ENCODE results near the gene PPP2R3B. TPM values are rescaled to one million over a fixed set of nuclear protein-coding genes. Genes with fewer than 3 reads are reported as not detected.
"Not testable (repeated sequence)": the region's sequence is repeated elsewhere in the genome, so short reads cannot be mapped to it uniquely, and the experiment has no call there.

Gene PPP2R3B
- total RNA-seq, 1 experiment from 2014 or later = 13.7 TPM

DNA sequence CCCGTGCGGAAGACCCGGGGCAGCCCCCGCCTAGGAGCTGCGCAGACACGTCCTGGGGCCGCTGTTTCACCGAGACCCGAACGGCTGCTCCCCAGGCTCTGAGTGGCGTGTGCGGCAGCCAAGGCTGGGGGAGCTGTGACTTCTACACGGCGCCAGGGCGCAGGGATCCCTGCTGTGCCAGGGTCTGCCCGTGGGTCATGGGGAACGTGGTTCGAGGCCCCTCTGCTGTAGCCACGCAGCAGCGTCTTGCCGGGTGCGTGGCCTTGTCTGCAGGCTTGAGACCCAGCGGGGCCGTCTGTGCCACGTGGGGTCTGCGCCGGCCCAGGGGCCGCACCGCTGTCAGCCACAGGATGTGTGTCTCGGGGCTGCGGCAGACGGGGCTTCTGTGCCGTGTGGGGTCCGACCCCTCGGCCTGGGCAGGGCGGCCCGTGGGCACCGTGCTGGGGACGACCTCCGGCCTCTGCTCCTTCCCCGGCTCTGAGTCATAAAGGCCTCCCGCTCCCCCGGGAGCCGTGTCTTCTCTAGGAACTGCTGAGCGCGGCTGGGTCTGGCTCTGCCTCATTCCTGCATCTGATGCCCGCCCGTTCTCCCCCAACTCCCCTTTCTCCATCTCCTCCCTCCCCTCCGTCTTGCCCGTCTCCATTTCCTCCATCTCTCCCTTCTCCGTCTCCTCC, 55.4 kb downstream of the PPP2R3B start:
- intact Hi-C loops (cut with micrococcal nuclease) = no loop called here
- peaks cover 2% of the 10 kb centered on the region for H3K9me3 Mint-ChIP-seq (ENCODE audit: unreplicated experiment)
- H3K27me3 Mint-ChIP-seq (ENCODE audit: insufficient read depth, unreplicated experiment) = no peaks in the 10 kb centered on the region
- ChIA-PET CTCF (no interaction called here), POLR2A (no interaction called here)
- H3K27ac Mint-ChIP-seq (ENCODE audit: low read depth, unreplicated experiment) = no peak overlapping the region
- H3K36me3 Mint-ChIP-seq (ENCODE audit: insufficient read depth, unreplicated experiment) = peaks cover under 1% of the 10 kb centered on the region
- no TSS peak for BruUV-seq (replicated peaks)
- no peak for DNase-seq (ENCODE audit: unreplicated experiment)
- H3K4me3 Mint-ChIP-seq (ENCODE audit: unreplicated experiment) = no peak overlapping the region
- no peaks in the 10 kb centered on the region for H3K4me1 Mint-ChIP-seq (ENCODE audit: insufficient read depth, unreplicated experiment)
- TF ChIP-seq, protein P1, sequence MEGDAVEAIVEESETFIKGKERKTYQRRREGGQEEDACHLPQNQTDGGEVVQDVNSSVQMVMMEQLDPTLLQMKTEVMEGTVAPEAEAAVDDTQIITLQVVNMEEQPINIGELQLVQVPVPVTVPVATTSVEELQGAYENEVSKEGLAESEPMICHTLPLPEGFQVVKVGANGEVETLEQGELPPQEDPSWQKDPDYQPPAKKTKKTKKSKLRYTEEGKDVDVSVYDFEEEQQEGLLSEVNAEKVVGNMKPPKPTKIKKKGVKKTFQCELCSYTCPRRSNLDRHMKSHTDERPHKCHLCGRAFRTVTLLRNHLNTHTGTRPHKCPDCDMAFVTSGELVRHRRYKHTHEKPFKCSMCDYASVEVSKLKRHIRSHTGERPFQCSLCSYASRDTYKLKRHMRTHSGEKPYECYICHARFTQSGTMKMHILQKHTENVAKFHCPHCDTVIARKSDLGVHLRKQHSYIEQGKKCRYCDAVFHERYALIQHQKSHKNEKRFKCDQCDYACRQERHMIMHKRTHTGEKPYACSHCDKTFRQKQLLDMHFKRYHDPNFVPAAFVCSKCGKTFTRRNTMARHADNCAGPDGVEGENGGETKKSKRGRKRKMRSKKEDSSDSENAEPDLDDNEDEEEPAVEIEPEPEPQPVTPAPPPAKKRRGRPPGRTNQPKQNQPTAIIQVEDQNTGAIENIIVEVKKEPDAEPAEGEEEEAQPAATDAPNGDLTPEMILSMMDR (IDR thresholded peaks at IDR 0.05; ENCODE audit: unreplicated experiment) = no peak

GRCh38 chrX:330726-331150, 56.0 kb downstream of the PPP2R3B start:
- CTCF ChIA-PET = no interaction called here
- BruUV-seq (replicated peaks) = no TSS peak
- no peak overlapping the region for H3K4me3 Mint-ChIP-seq (ENCODE audit: unreplicated experiment)
- no peaks in the 10 kb centered on the region for H3K27me3 Mint-ChIP-seq (ENCODE audit: insufficient read depth, unreplicated experiment)
- POLR2A ChIA-PET = no interaction called here
- TF ChIP-seq, protein P1 (IDR thresholded peaks at IDR 0.05; ENCODE audit: unreplicated experiment) = no peak
- intact Hi-C loops (cut with micrococcal nuclease) = no loop called here
- no peaks in the 10 kb centered on the region for H3K36me3 Mint-ChIP-seq (ENCODE audit: insufficient read depth, unreplicated experiment)
- H3K9me3 Mint-ChIP-seq (ENCODE audit: unreplicated experiment) = no peaks in the 10 kb centered on the region
- H3K27ac Mint-ChIP-seq (ENCODE audit: low read depth, unreplicated experiment) = no peak overlapping the region
- no peak for DNase-seq (ENCODE audit: unreplicated experiment)
- H3K4me1 Mint-ChIP-seq (ENCODE audit: insufficient read depth, unreplicated experiment) = no peaks in the 10 kb centered on the region

- BruUV-seq (replicated peaks); CTCF ChIA-PET; H3K4me1 Mint-ChIP-seq (ENCODE audit: insufficient read depth, unreplicated experiment); H3K36me3 Mint-ChIP-seq (ENCODE audit: insufficient read depth, unreplicated experiment); H3K4me3 Mint-ChIP-seq (ENCODE audit: unreplicated experiment); intact Hi-C loops (cut with micrococcal nuclease); DNase-seq (ENCODE audit: unreplicated experiment); H3K9me3 Mint-ChIP-seq (ENCODE audit: unreplicated experiment); H3K27me3 Mint-ChIP-seq (ENCODE audit: insufficient read depth, unreplicated experiment); POLR2A ChIA-PET; H3K27ac Mint-ChIP-seq (ENCODE audit: low read depth, unreplicated experiment): not testable (repeated sequence)
Observed at GRCh38 chrX:330141-330725, 56.5 kb downstream of the PPP2R3B start.

- H3K4me3 Mint-ChIP-seq (ENCODE audit: unreplicated experiment) = no peak overlapping the region
- DNase-seq (ENCODE audit: unreplicated experiment) = no peak
- TF ChIP-seq, protein P1 (IDR thresholded peaks at IDR 0.05; ENCODE audit: unreplicated experiment) = no peak
- no peak overlapping the region for H3K27ac Mint-ChIP-seq (ENCODE audit: low read depth, unreplicated experiment)
- CTCF ChIA-PET = no interaction called here
- no peaks in the 10 kb centered on the region for H3K27me3 Mint-ChIP-seq (ENCODE audit: insufficient read depth, unreplicated experiment)
- no peaks in the 10 kb centered on the region for H3K36me3 Mint-ChIP-seq (ENCODE audit: insufficient read depth, unreplicated experiment)
- POLR2A ChIA-PET = no interaction called here
- H3K4me1 Mint-ChIP-seq (ENCODE audit: insufficient read depth, unreplicated experiment) = no peaks in the 10 kb centered on the region
- intact Hi-C loops (cut with micrococcal nuclease) = no loop called here
- BruUV-seq (replicated peaks) = no TSS peak
- no peaks in the 10 kb centered on the region for H3K9me3 Mint-ChIP-seq (ENCODE audit: unreplicated experiment)
Observed at GRCh38 chrX:329291-329910, 57.3 kb downstream of the PPP2R3B start.
